HS-27A (cell line): ENCODE results near the gene ZMYM5.
"Not testable (repeated sequence)": the region's sequence is repeated elsewhere in the genome, so short reads cannot be mapped to it uniquely, and the experiment has no call there.

Experiments
- DNase-seq: peaks from one replicate; pipeline ENCODE4 v3.0.0-alpha.2; 2012; ENCODE audit warnings: low read depth, missing footprints

ZMYM5 gene

DNA sequence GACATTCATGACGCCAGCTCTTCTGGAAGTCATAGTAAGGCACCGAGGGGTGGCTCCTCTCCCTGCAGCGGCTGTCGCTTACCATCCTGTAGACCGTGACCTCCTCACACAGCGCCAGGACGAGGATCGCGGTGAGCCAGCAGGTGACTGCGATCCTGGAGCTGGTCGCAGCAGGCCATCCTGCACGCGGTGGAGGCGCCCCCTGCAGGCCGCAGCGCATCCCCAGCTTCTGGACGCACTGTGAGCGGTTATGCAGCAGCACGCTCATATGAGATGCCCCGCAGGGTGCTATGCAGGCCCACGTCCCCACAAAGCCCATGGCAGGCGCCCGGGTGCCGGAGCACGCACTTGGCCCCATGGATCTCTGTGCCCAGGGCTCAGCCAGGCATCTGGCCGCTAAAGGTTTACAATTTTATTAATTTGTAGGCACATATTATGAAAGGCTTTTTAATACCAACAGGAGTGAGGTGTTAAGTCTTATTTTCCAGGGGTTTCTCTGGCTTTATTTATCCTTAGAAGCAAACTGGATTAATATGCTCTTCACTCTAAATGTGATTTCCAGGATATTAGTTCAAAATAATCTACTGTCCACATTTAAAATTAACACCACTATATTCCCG is 45.1 kb downstream of the ZMYM5 start:
- no peak for DNase-seq

DNA sequence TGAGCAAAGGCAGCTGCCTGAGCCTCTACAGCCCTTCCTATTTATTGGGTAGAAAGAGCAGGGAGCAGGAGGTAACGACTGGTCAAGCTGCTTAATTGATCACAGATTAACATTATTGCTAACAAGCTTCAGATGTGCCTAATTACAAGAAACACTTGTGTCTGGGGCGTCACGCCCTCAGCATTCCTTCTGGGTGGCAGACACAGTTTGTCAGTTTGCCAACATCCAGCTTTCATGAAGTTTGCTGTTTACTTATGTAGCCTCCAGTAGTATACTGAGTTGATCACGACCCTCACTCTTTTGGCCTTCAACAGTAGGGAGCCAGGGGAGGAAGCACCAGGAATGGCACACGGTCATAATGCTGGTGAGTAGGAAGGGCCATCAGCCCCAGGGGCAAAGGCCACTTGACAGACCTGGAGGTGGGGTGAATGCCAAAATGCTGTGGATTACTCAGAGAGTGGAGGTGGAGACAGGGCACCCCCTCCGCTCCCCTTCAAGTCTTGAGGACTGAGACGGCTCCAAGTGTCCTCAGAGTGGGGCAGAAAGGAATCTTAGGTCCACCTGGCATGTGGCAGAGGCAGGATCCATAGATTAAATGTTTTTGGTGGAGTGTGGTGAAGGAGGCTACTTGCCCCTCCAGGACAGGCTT is 45.8 kb downstream of the ZMYM5 start:
- no peak for DNase-seq

DNA sequence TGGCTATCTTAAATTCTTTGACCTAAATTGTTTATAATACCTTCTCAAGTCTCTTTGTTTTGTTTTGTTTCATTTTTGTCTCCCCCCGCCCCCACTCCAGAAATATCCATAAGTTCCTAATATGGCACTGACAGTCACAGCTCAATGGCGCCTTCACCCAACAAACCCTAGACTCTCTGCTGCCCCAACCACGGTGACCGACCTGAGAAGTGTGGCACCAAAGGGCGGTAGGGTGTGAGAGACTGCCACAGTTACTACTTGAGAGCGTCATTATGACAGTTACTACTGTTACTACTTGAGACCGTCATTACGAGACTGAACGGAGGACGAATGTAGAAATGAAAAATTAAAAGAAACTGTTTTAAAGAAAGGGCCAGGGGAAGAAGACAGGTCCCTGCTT is 46.3 kb downstream of the ZMYM5 start:
- no peak for DNase-seq

DNA sequence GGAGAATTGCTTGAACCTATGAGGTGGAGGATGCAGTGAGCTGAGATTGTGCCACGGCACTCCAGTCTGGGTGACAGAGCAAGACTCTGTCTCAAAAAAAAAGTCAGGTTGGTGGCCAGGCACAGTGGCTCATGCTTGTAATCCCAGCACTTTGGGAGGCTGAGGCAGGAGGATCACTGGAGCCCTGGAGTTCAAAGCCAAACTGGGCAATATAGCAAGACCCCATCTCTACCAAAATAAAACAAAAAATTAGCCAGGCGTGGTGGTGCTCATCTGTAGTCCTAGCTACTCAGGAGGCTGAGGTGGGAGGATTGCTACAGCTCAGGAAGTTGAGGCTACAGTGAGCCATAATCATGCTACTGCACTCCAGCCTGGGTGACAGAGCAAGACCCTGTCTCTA is 47.6 kb downstream of the ZMYM5 start:
- DNase-seq, result not testable (repeated sequence)

DNA sequence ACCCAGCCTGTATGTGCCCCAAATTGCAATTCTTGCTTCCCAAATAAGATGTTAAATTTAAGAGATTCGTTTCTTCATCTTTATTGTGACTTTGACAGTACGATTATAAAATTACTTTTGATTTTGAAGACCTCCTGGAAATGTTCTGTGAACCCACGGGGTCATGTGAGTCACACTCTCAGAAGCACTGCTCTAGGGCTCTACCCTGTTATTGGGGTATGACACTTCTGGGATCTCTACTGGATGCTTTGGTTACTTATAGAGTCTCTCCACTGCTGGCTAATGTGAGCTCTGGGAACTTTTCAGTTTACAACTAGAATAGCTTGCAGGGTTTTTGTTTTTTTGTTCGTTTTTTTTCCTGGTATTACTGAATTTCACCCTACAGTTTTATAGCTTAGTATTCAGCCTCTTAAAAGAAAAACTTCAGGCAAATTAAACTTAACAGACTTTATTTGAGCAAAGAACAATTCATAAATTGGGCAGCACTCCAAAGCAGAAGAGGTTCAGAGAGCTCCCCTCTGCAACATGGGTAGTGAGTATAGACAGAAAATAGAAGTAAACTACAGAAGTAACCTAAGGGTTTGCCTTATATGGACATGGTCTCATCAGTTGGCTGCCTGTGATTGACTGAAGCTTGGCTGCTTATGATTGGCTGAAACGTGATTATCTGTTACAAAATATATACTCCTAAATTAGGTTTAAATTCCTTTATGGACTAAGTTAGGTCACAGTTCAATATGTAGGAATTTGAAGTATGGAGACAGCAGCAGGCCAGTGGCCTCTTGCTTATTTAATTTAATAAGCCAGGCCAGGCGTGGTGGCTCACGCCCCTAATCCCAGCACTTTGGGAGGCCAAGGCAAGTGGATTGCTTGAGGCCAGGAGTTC is 52.2 kb downstream of the ZMYM5 start:
- no peak for DNase-seq

DNA sequence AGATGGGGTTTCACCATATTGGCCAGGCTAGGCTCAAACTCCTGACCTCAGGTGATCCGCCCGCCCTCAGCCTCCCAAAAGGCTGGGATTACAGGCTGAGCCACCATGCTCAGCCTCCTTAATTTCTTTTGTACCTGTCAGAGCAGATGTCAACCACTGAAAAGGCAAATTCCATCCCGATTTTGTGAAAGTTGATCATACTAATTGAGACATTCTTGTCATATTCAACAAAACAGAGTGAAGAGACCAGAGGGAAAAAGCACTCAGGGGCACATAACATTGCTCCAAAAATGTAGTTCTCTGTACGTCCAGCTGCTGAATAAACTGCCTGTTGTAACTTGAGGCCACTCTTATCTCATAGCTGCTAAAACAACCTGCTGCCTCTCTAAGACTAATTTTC is 53.3 kb downstream of the ZMYM5 start:
- no peak for DNase-seq

DNA sequence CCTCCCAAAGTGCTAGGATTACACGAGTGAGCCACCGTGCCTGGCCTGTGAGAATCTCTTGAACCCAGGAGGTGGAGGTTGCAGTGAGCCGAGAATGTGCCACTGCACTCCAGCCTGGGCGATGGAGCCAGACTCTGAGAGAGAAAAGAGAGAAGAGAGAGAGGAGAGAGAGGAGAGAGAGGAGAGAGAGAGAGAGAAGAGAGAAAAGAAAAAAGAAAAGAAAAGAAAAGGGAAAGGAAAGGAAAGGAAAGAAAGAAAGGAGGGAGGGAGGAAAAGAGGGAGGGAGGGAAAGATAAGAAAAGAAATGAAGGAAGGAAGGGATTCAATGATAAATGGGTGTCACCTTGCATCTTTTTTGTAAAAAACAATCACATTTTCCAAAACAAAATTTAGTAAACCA is 57.7 kb downstream of the ZMYM5 start:
- DNase-seq, result no peak

DNA sequence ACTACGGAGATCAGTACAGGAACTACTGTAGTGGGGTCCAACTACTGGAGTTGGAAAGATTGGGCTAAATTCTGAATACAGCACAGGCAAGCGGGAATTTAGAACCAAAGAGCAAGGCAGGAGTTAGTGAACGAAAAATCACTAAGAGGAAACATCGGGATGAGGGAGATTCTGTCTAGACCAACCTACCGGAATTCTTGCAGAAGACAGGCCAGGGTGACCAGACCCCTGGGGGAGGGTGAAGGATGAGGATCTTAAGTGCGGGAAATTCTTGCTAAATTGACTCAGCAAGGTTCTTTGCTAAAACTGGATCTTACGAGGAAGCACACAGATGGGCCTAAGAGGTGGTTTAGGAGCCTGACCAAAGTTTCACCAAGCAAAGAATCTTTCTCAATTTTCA is 67.5 kb downstream of the ZMYM5 start:
- no peak for DNase-seq

DNA sequence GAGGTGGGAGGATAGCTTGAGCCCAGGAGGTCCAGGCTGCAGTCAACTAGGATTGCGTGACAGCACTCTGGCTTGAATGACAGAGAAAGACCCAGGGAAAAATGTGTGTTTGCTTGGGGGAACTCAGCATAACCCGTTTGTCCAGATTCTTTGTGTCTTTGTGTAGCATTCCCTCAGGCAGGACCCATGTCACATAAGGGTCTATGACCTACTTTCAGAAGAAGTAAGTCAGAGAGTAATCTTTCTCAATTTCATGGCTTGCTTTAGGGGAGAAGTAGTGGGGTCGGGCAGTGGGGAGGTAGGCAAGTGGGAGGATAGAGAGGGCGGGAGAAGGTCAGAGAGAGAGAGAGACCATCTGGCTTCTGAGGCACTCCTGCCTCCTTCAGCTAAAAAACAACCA is 68.8 kb downstream of the ZMYM5 start:
- DNase-seq, result no peak

DNA sequence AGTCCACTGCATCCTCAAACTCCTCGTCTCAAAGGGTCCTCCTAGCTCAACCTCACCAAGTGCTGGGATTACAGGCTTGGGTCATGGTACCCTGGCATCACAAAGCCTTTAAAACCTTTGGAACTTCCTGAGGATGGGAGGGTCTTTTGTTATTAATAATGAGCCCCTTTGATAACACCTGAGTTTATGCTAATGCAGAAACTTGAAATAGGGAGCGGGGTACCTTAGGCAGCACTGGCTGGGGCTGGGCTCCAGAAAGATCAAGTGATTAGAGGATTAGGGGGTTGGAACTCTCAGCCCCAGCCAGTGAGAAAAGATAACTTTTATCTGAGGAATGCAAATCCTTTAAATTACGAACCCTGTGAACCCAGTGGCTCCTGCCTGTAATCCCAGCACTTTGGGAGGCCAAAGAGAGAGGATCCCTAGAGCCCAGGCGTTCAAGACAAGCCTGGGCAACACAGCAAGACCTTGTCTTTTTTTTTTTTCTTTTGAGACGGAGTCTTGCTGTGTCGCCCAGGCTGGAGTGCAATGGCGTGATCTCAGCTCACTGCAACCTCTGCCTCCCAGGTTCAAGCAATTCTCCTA is 71.4 kb downstream of the ZMYM5 start:
- DNase-seq, result no peak

DNA sequence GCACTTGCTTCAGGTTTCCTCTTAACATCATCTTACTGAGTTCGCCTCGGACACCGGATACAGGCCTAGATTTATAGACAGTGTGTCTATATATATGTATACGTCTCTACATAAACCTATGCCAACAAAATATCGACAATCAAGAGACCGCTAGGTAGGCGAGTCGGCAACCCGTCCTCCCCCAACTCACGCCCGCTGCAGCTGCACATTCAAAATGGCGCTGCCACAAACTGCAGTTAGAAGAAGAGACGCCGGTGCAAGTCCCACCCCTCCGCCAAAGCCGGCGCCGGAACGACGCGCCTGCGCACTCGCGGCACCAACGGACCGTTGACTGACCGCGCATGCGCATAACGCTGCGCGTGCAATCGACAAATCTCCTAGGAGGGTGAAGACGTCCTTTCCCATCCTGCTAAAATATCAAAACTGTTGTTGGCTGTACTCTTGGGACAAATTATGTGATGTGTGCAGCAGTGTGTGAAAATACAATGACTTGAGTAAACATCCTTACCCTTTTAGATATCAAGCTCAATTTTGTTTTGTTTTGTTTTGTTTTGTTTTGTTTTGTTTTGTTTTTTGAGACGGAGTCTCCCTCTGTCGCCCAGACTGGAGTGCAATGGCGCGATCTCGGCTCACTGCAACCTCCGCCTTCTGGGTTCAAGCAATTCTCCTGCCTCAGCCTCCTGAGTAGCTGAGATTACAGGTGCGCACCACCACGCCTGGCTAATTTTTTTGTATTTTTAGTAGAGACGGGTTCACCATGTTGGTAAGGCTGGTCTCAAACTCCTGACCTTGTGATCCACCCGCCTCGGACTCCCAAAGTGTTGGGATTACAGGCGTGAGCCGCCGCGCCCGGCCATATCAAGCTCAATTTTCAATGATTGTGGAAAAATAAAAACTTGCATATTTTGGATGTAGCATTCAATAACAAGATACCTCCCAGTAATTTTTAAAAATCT is 80.4 kb downstream of the ZMYM5 start, which contains the start of gene PSPC1:
Gene PSPC1 (minus strand): TSS at position 219 of the 956 bp plus-strand sequence. CDS start 188 bp downstream, at position 31.
- DNase-seq, result peak; percentile 63

DNA sequence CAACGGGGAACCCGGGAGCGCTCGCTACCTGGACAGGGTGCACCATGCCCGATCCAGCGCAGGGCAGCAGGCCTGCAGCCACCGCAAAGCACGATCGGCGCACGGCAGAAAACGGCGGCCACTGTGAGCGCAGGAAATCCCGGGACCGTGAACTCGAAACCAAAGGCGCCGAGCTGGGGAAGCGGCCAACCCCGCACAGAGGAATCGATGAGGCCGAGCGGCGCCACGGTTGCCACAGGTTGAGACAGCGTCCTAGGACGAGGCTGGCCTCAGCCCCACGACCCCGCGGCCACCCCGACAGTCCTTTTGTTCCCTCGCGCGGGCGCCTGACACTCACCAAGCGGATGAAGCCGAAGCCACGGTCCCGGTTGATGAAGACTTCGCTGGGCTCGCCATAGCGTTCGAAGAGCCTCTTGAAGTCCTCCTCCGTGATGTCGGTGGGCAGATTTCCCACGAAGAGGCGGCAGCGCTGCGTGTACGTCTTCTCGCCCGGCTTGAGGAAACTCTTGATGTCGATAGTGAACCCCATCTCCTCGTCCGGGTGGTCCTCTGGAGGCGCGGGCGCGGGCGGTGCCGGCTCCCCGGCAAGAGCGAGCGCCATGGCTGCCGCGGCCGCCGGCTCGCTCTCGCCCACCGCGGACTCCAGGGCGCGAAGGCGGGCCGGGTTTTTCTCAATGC is 81.3 kb downstream of the ZMYM5 start:
- no peak for DNase-seq

DNA sequence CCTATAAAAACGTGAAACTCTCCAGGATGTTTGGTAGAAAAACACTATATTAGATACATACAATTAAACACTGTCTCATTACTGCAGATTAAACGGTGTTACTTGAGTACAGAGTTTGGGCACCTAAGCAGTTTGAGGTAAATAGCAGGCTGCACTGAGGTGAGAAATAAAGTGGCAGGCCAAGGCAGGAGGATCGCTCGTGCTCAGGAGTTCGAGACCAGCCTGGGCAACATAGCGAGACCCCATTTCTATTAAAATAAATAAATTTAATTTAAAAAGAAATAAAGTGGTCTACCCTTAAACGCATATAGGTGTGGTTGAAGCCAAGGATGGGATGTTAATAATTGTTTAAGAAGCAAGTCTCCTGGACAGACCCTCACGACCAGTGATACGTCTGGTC is 81.9 kb downstream of the ZMYM5 start:
- no peak for DNase-seq

DNA sequence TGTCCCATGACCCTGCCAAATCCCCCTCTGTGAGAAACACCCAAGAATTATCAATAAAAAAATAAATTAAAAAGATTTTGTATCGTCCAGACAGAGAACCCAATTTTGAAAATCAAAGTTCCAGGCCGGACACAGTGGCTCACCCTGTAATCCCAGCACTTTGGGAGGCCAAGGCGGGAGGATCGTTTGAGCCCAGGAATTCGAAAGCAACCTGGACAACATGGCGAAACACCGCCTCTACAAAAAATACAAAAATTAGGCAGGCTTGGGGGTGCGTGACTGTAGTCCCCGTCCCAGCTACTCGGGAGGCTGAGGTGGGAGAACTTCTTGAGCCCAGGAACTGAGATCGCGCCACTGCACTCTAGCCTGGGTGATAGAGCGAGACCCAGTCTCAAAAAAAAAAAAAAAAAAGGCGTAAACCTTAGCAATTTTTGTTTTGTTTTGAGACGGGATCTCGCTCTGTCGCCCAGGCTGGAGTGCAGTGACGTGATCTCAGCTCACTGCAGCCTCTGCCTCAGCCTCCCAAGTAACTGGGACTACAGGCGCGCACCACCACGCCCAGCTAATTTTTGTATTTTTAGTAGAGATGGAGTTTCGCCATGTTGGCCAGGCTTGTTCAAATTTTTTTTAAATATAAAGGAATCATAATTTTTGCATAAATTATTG is 82.6 kb downstream of the ZMYM5 start:
- DNase-seq, result not testable (repeated sequence)
